Stimulated activated naive CD8-positive, alpha-beta T cell treated with anti-CD3 and anti-CD28 coated beads, Interleukin-15, amount 100 ng/mL, for 72 hours (primary cell): ENCODE results near the gene PRKCB.

Experiments used
- ATAC-seq: fragments of 150-1000 bp; cut with Tn5 transposase; 2 replicates; pipeline ENCODE4 v1.10.0; 2021; ENCODE audit warnings: mild to moderate bottlenecking, moderate library complexity
- DNase-seq, 2 donors: peaks; one replicate each; pipeline ENCODE4 v3.0.0; 2021 to 2022
- H3K27ac Mint-ChIP-seq, 2 donors: one replicate each; pipeline ENCODE4 v1.8.0; 2022; ENCODE audit warnings: mild to moderate bottlenecking in 2 of 2, mixed read lengths in 2 of 2, moderate library complexity in 2 of 2
- H3K27me3 Mint-ChIP-seq: one replicate; pipeline ENCODE4 v1.8.0; 2022; ENCODE audit warnings: mixed read lengths
- H3K4me1 Mint-ChIP-seq: one replicate; pipeline ENCODE4 v1.8.0; 2022; ENCODE audit warnings: mild to moderate bottlenecking, mixed read lengths
- H3K4me3 Mint-ChIP-seq, 2 donors: one replicate each; pipeline ENCODE4 v1.8.0; 2022; ENCODE audit warnings: mild to moderate bottlenecking in 2 of 2, mixed read lengths in 2 of 2, moderate library complexity in 1 of 2
- H3K9me3 Mint-ChIP-seq, 2 donors: one replicate each; pipeline ENCODE4 v1.8.0; 2022; ENCODE audit warnings: mixed read lengths in 2 of 2

PRKCB gene

GRCh38 chr16:23827057-23827456, 8.7 kb upstream of the PRKCB start:
- Mint-ChIP-seq H3K4me3 (peak overlapping the region; percentile 26 to 34), H3K4me1 (peaks cover 32% of the 10 kb centered on the region), H3K27me3 (no peaks in the 10 kb centered on the region), H3K9me3 (peaks cover 12 to 13% of the 10 kb centered on the region in 2 donors), H3K27ac (peak overlapping the region in 1 of 2 donors; percentile 83)
- peak; percentile 95 for ATAC-seq
- peak in 1 of 2 donors; percentile 18 for DNase-seq

DNA sequence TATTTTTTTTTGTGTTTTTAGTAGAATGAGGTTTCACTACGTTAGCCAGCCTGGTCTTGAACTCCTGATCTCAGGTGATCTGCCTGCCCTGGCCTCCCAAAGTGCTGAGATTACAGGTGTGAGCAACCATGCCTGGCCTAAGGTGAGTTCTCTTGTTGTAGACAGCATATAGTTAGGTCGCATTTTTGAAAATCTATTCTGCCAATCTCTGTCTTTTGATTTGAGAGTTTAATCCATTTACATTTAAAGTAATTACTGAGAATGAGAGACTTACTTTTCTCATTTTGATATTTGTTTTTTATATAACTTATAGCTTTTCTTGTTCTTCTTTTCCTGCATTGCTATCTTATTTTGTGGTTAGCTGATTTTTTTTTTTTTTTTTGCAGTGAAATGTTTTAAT, 6.3 kb upstream of the PRKCB start:
- Mint-ChIP-seq H3K9me3 (peaks cover 12 to 13% of the 10 kb centered on the region in 2 donors), H3K27ac (no peak overlapping the region), H3K4me1 (peaks cover 29% of the 10 kb centered on the region), H3K27me3 (no peaks in the 10 kb centered on the region), H3K4me3 (no peak overlapping the region)
- DNase-seq: no peak
- no peak for ATAC-seq

GRCh38 chr16:23830276-23830675, 5.5 kb upstream of the PRKCB start:
- Mint-ChIP-seq H3K9me3 (peaks cover 12 to 13% of the 10 kb centered on the region in 2 donors), H3K4me3 (no peak overlapping the region), H3K27me3 (no peaks in the 10 kb centered on the region), H3K4me1 (peaks cover 37% of the 10 kb centered on the region), H3K27ac (no peak overlapping the region)
- ATAC-seq: no peak
- DNase-seq: no peak

DNA sequence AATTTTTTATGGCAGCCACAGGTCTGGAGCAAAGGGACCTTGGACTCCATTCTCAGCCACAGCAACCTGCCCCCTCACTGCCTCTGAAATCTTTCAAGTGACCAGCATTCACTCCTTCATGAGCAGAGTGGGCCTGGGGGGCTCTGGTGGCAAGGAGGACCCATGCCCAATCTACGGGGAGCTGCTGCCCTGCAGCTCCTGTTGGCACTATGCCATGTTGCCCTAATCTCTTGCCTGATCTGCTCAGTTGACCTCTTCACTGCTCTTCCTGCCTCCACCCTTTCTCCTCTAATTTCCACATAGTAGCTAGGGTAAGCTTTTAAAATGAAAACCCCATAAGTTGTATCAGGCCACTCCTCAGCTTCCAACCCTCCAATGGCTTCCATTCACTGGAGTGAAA, 2.9 kb upstream of the PRKCB start:
- no peak overlapping the region for H3K27ac Mint-ChIP-seq
- H3K9me3 Mint-ChIP-seq: peaks cover 12 to 13% of the 10 kb centered on the region in 2 donors
- H3K4me3 Mint-ChIP-seq: no peak overlapping the region
- ATAC-seq: no peak
- H3K27me3 Mint-ChIP-seq: no peaks in the 10 kb centered on the region
- no peak for DNase-seq
- H3K4me1 Mint-ChIP-seq: peaks cover 22% of the 10 kb centered on the region

DNA sequence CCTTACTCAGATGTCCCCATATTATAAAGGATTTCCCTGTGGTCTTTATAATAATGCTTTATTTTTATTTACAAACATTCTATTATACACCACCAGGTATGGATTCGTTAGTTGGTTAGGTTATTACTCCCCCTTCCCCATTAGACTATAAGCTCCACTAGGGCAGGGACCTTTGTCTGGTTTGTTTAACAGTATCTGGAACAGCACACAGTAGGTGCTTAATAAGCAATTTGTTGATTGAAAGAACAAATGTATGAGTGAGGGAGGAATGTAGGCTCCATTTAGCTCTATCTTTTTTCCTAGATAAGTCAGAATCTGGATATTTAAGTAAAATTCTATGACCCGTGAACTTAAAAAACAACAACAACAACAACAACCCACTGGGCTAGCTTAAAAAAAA, 2.3 kb upstream of the PRKCB start:
- Mint-ChIP-seq H3K4me3 (no peak overlapping the region), H3K9me3 (peaks cover 12 to 13% of the 10 kb centered on the region in 2 donors), H3K4me1 (peaks cover 29% of the 10 kb centered on the region), H3K27me3 (no peaks in the 10 kb centered on the region), H3K27ac (no peak overlapping the region)
- no peak for DNase-seq
- ATAC-seq: no peak

GRCh38 chr16:23833960-23834685, 1.7 kb upstream of the PRKCB start:
- Mint-ChIP-seq H3K9me3 (peaks cover 12 to 13% of the 10 kb centered on the region in 2 donors), H3K27me3 (no peaks in the 10 kb centered on the region), H3K4me1 (peaks cover 35% of the 10 kb centered on the region), H3K4me3 (no peak overlapping the region), H3K27ac (no peak overlapping the region)
- ATAC-seq (no peak), DNase-seq (no peak)

DNA sequence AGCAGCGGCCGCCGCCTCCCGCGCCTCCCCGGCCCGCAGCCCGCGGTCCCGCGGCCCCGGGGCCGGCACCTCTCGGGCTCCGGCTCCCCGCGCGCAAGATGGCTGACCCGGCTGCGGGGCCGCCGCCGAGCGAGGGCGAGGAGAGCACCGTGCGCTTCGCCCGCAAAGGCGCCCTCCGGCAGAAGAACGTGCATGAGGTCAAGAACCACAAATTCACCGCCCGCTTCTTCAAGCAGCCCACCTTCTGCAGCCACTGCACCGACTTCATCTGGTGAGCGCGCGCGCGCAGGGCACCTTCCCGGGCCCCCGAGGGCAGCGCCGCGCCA, 258 bp downstream of the PRKCB start:
- ATAC-seq (peak; percentile 50), DNase-seq (no peak)
- peaks cover 54% of the 10 kb centered on the region for H3K4me1 Mint-ChIP-seq
- H3K27ac Mint-ChIP-seq: no peak overlapping the region
- peaks cover 4 to 5% of the 10 kb centered on the region in 2 donors for H3K9me3 Mint-ChIP-seq
- peak overlapping the region; percentile 94 to 98 for H3K4me3 Mint-ChIP-seq
- H3K27me3 Mint-ChIP-seq: no peaks in the 10 kb centered on the region

- DNase-seq (peak; percentile 64 to 71), ATAC-seq (peak; percentile 71)
- Mint-ChIP-seq H3K4me3 (peak overlapping the region; percentile 94 to 98), H3K27ac (peak overlapping the region; percentile 95), H3K4me1 (peaks cover 58% of the 10 kb centered on the region), H3K27me3 (no peaks in the 10 kb centered on the region), H3K9me3 (no peaks in the 10 kb centered on the region)
Observed at GRCh38 chr16:23836404-23837311, 875 bp downstream of the PRKCB start.

DNA sequence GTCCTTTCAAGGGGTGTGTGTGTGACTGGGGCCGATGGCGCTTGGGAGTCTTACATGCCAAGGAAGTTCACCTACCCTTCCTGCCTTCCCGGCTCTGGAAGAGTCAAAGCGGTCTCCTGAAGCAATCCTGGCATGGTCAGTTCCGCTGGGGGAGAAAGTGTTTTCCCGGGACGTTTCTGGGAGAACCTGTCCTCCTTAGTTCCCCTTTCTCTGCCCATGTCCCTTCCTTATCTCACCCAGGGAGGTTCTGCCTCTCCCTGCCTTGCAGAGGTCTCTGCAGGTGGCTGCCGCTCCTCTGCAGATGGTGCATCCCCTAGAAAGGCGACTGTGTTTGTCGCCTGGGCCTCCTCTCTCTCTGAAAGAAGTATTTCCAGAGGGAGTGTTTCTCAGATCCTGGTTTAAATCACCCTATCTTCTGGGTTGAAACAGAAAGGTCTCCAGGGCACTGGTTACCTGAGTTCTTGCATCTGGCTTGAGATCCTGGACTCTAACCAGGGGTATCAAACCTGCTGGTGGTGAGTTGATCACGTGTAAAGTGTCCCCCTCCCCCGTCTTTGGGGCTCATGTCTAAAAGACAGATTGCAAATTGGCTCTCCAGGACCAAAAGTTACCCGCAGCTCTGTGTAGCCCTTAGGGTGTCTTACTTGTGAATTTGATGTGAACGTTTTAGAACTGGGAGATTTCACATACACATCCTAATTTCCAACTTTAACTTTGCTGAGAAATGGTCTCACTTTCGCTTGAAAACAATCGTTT, 1.9 kb downstream of the PRKCB start:
- H3K27me3 Mint-ChIP-seq: no peaks in the 10 kb centered on the region
- ATAC-seq (no peak), DNase-seq (no peak)
- peaks cover 68% of the 10 kb centered on the region for H3K4me1 Mint-ChIP-seq
- peak overlapping the region; percentile 94 to 98 for H3K4me3 Mint-ChIP-seq
- peak overlapping the region in 1 of 2 donors; percentile 50 for H3K27ac Mint-ChIP-seq
- H3K9me3 Mint-ChIP-seq: no peaks in the 10 kb centered on the region

DNA sequence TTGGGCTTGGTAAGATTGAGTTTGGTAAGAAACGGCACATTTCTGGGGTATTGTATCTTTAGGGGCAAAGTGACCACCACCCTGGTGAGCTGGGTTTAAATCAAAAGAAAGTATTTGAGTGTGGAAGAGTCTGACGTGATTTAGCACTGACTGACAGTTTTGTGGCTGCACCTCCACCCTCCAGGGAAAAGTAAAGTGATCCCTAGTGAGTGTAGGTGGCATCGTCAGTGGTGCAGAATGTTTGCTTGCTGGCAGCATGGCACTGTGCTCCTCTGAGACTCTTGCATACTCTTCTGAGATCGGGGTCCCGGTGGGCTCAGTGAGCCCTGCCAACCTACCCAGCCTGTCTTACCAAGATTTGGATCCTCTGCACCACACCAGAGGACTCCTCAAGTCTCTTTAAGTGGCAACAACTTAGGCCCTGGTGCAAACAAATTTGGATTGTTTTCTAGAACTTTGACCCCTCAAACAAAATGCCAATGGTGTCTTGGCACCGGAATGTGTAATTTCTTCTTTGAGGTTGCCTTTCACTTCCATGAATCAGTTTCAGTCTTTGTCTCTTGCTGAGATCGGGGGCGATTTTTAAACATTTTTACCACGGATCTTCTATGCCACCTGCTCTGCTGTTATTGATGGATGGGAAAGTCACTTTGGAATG, 2.8 kb downstream of the PRKCB start:
- ATAC-seq (no peak), DNase-seq (no peak)
- H3K9me3 Mint-ChIP-seq: no peaks in the 10 kb centered on the region
- H3K4me3 Mint-ChIP-seq: peak overlapping the region; percentile 94 to 98
- H3K27me3 Mint-ChIP-seq: no peaks in the 10 kb centered on the region
- H3K4me1 Mint-ChIP-seq: peaks cover 77% of the 10 kb centered on the region
- no peak overlapping the region for H3K27ac Mint-ChIP-seq

- Mint-ChIP-seq H3K27me3 (no peaks in the 10 kb centered on the region), H3K4me3 (peak overlapping the region; percentile 20 to 98), H3K27ac (peak overlapping the region; percentile 48 to 57), H3K4me1 (peaks cover 79% of the 10 kb centered on the region), H3K9me3 (no peaks in the 10 kb centered on the region)
- ATAC-seq (no peak), DNase-seq (peak in 1 of 2 donors; percentile 28)
Observed at GRCh38 chr16:23840310-23840709, 4.5 kb downstream of the PRKCB start.

DNA sequence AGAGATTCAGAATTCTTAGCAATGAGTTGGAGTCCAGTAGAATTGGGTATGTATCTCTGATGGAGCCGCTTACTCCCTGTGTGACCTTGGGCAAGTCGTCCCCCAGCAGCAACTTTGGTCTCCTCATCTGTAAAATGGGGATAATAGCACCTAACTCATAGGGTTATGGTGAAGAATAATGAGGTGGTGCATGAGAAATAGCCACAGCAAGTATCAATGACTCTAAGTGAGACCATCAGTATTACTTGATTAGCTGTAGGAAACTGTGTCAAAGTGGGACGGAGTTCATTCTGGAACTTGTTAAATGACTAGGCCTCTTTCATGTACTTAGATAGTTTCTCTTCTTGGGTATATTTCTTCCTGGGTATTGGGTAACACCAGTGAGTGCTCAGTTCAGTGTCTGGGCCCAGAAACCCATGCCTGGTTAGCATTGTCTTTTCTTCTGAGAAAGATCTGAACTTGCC, 6.4 kb downstream of the PRKCB start:
- Mint-ChIP-seq H3K4me3 (peak overlapping the region; percentile 56 to 76), H3K27ac (peak overlapping the region; percentile 91 to 95), H3K4me1 (peaks cover 96% of the 10 kb centered on the region), H3K27me3 (no peaks in the 10 kb centered on the region), H3K9me3 (no peaks in the 10 kb centered on the region)
- DNase-seq (peak; percentile 47 to 75), ATAC-seq (peak; percentile 95)

GRCh38 chr16:23843143-23843542, 7.4 kb downstream of the PRKCB start:
- ATAC-seq (no peak), DNase-seq (no peak)
- H3K4me3 Mint-ChIP-seq: peak overlapping the region; percentile 61 to 76
- peak overlapping the region; percentile 89 to 95 for H3K27ac Mint-ChIP-seq
- H3K4me1 Mint-ChIP-seq: peaks cover 97% of the 10 kb centered on the region
- H3K27me3 Mint-ChIP-seq: no peaks in the 10 kb centered on the region
- no peaks in the 10 kb centered on the region for H3K9me3 Mint-ChIP-seq

DNA sequence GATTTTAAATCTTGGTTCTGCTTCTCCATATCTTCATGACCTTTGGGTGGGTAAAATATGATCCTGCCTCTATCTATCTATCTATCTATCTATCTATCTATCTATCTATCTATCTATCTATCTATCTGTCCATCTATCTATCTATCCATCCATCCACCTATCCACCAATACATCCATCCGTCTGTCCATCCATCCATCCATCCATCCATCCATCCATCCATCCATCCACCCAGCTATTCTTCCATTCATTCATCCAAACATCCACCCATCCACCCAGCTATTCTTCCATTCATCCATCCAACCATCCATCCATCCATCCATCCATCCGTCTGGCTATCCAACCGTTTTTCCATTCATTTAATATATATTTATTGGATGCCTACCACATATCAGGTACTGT, 11.5 kb downstream of the PRKCB start:
- Mint-ChIP-seq H3K27ac (no peak overlapping the region), H3K4me3 (no peak overlapping the region), H3K9me3 (peaks cover 0 to 2% of the 10 kb centered on the region in 2 donors), H3K27me3 (no peaks in the 10 kb centered on the region), H3K4me1 (peaks cover 98% of the 10 kb centered on the region)
- DNase-seq: no peak
- ATAC-seq: no peak

GRCh38 chr16:23847948-23848347, 12.2 kb downstream of the PRKCB start:
- ATAC-seq (peak; percentile 97), DNase-seq (peak in 1 of 2 donors; percentile 65)
- Mint-ChIP-seq H3K27ac (peak overlapping the region; percentile 67 to 92), H3K9me3 (peaks cover 0 to 6% of the 10 kb centered on the region in 2 donors), H3K4me1 (peaks cover 98% of the 10 kb centered on the region), H3K27me3 (no peaks in the 10 kb centered on the region), H3K4me3 (peak overlapping the region; percentile 62 to 66)
